GF-D8 (cell line): ENCODE results near the gene ARHGEF19.
"Not testable (repeated sequence)": the region's sequence is repeated elsewhere in the genome, so short reads cannot be mapped to it uniquely, and the experiment has no call there.

ENCODE experiments used
- DNase-seq: peaks from one replicate; lab custom pipeline; 2025; lab: John Stamatoyannopoulos, UW

ARHGEF19 gene

GRCh38 chr1:16165548-16165947, 46.9 kb downstream of the ARHGEF19 start:
- DNase-seq: no peak

GRCh38 chr1:16165073-16165364, 47.4 kb downstream of the ARHGEF19 start:
- no peak for DNase-seq

GRCh38 chr1:16164213-16165072, 48.0 kb downstream of the ARHGEF19 start:
- DNase-seq: no peak

- not testable (repeated sequence) for DNase-seq
Observed at GRCh38 chr1:16163608-16164212, 48.7 kb downstream of the ARHGEF19 start.

GRCh38 chr1:16162163-16162822, 50.2 kb downstream of the ARHGEF19 start:
- DNase-seq: no peak

- DNase-seq: no peak
Observed at GRCh38 chr1:16161717-16162116, 50.7 kb downstream of the ARHGEF19 start.

- DNase-seq: no peak
Observed at GRCh38 chr1:16158993-16159831, 53.2 kb downstream of the ARHGEF19 start.

GRCh38 chr1:16158025-16158424, 54.4 kb downstream of the ARHGEF19 start:
- no peak for DNase-seq

- no peak for DNase-seq
Observed at GRCh38 chr1:16156848-16157495, 55.5 kb downstream of the ARHGEF19 start.

- DNase-seq: no peak
Observed at GRCh38 chr1:16155537-16156410, 56.7 kb downstream of the ARHGEF19 start, which contains the start of gene EPHA2. Gene EPHA2, minus strand, starts transcription at chr1:16156069. Its CDS starts 137 bp downstream, at chr1:16155932.

- no peak for DNase-seq
Observed at GRCh38 chr1:16153999-16154673, 58.3 kb downstream of the ARHGEF19 start.

- DNase-seq: no peak
Observed at GRCh38 chr1:16153096-16153998, 59.1 kb downstream of the ARHGEF19 start.

- no peak for DNase-seq
Observed at GRCh38 chr1:16152481-16153087, 59.9 kb downstream of the ARHGEF19 start.

- no peak for DNase-seq
Observed at GRCh38 chr1:16151995-16152384, 60.5 kb downstream of the ARHGEF19 start.

- peak; percentile 42 for DNase-seq
Observed at GRCh38 chr1:16151196-16151994, 61.1 kb downstream of the ARHGEF19 start.

- no peak for DNase-seq
Observed at GRCh38 chr1:16150508-16150907, 61.9 kb downstream of the ARHGEF19 start.

- no peak for DNase-seq
Observed at GRCh38 chr1:16149702-16150488, 62.6 kb downstream of the ARHGEF19 start.
